Calu3 (cell line): Measurements from ENCODE around the gene NDST1. TPM values are rescaled to one million over a fixed set of nuclear protein-coding genes. Genes with fewer than 3 reads are reported as not detected.

Source experiments
- BruUV-seq: library from RNA; stranded (reverse); fragments of 400-500 nt; replicated peaks from 2 replicates; lab custom pipeline; 2021; lab: Mats Ljungman, UMichigan
- CTCF ChIA-PET: fragments of 300-600 bp; sonication (Branson Sonifier 250); formaldehyde crosslinking; loops from one replicate; lab custom pipeline; 2022; ENCODE audit warnings: antibody characterized with exemption; lab: Charles Lee
- DNase-seq: peaks from one replicate; pipeline ENCODE4 v3.0.0; 2022
- H3K27ac Mint-ChIP-seq: one replicate; pipeline ENCODE4 v1.8.0; 2022; ENCODE audit warnings: mixed read lengths; ENCODE audit not compliant: unreplicated experiment
- H3K27me3 Mint-ChIP-seq: one replicate; pipeline ENCODE4 v1.8.0; 2022; ENCODE audit warnings: mixed read lengths; ENCODE audit not compliant: unreplicated experiment
- H3K36me3 Mint-ChIP-seq: one replicate; pipeline ENCODE4 v1.8.0; 2022; ENCODE audit warnings: mild to moderate bottlenecking, moderate library complexity, mixed read lengths; ENCODE audit not compliant: insufficient read depth, unreplicated experiment
- H3K4me1 Mint-ChIP-seq: one replicate; pipeline ENCODE4 v1.8.0; 2022; ENCODE audit warnings: mild to moderate bottlenecking, low read depth, mixed read lengths; ENCODE audit not compliant: unreplicated experiment
- H3K4me3 Mint-ChIP-seq: one replicate; pipeline ENCODE4 v1.8.0; 2022; ENCODE audit warnings: mild to moderate bottlenecking, low read depth, moderate library complexity, mixed read lengths; ENCODE audit not compliant: unreplicated experiment
- H3K9me3 Mint-ChIP-seq: one replicate; pipeline ENCODE4 v1.8.0; 2022; ENCODE audit warnings: low read depth, mixed read lengths; ENCODE audit not compliant: unreplicated experiment
- intact Hi-C: fragments of 100-400 bp; cut with micrococcal nuclease; formaldehyde crosslinking; loops from one replicate; pipeline ENCODE4 v1.10.0; 2022; ENCODE audit not compliant: unreplicated experiment
- total RNA-seq: library from RNA; stranded (reverse); gene quantifications from 2 replicates; pipeline ENCODE4 v1.2.3, GENCODE V29; 2022
- TF ChIP-seq, protein P1 (sequence below): fragments of 200-600 bp; IDR thresholded peaks from one replicate; pipeline ENCODE4 v1.8.0; 2022; ENCODE audit warnings: antibody characterized with exemption; ENCODE audit not compliant: unreplicated experiment

Gene NDST1
- total RNA-seq, 1 experiment from 2014 or later = 72.6 TPM

DNA sequence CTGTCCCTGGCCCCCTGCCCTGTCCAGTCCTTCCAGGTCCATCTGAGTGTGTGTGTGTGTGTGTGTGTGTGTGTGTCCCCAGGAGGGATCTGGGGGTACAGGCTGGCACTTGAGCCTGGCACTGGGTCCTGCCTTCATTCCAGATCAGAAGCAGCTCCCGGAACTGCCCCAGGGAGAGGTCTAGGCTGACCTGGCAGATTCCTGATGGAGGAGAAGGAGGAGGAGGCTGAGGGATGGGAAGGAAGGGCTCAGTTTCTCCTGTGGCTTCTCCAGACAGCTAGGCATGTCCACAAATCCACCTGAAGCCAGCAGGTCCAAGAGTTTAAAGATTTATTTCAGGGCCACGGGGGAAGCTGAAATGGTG, 328 bp downstream of the NDST1 start:
- Mint-ChIP-seq H3K9me3 (no peaks in the 10 kb centered on the region), H3K4me1 (peaks cover 63% of the 10 kb centered on the region), H3K4me3 (no peak overlapping the region), H3K36me3 (peaks cover 18% of the 10 kb centered on the region), H3K27ac (peak overlapping the region; percentile 31), H3K27me3 (no peaks in the 10 kb centered on the region)
- intact Hi-C loops = no loop called here
- CTCF ChIA-PET = no interaction called here
- TF ChIP-seq, protein P1, sequence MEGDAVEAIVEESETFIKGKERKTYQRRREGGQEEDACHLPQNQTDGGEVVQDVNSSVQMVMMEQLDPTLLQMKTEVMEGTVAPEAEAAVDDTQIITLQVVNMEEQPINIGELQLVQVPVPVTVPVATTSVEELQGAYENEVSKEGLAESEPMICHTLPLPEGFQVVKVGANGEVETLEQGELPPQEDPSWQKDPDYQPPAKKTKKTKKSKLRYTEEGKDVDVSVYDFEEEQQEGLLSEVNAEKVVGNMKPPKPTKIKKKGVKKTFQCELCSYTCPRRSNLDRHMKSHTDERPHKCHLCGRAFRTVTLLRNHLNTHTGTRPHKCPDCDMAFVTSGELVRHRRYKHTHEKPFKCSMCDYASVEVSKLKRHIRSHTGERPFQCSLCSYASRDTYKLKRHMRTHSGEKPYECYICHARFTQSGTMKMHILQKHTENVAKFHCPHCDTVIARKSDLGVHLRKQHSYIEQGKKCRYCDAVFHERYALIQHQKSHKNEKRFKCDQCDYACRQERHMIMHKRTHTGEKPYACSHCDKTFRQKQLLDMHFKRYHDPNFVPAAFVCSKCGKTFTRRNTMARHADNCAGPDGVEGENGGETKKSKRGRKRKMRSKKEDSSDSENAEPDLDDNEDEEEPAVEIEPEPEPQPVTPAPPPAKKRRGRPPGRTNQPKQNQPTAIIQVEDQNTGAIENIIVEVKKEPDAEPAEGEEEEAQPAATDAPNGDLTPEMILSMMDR = no peak
- BruUV-seq = no TSS peak
- DNase-seq = no peak

- Mint-ChIP-seq H3K27ac (no peak overlapping the region), H3K4me3 (no peak overlapping the region)
- BruUV-seq = no TSS peak
Measured at GRCh38 chr5:150508828-150509227, 897 bp downstream of the NDST1 start.

GRCh38 chr5:150509992-150510391, 2.1 kb downstream of the NDST1 start:
- no peaks in the 10 kb centered on the region for H3K27me3 Mint-ChIP-seq
- peaks cover 26% of the 10 kb centered on the region for H3K36me3 Mint-ChIP-seq
- TF ChIP-seq, protein P1 = no peak
- H3K27ac Mint-ChIP-seq = no peak overlapping the region
- CTCF ChIA-PET = interaction anchor here (1.0 to 1.3 kb wide), 2 partner anchors 12 to 23 kb away, joined by 5 to 7 read pairs; no protein-coding TSS in a partner anchor
- H3K9me3 Mint-ChIP-seq = no peaks in the 10 kb centered on the region
- H3K4me3 Mint-ChIP-seq = no peak overlapping the region
- no peak for DNase-seq
- no TSS peak for BruUV-seq
- H3K4me1 Mint-ChIP-seq = peaks cover 62% of the 10 kb centered on the region
- intact Hi-C loops = no loop called here

More at GRCh38 chr5:150508828-150509227, 897 bp downstream of the NDST1 start:
- CTCF ChIA-PET = no interaction called here
- H3K27me3 Mint-ChIP-seq = no peaks in the 10 kb centered on the region
- H3K36me3 Mint-ChIP-seq = peaks cover 21% of the 10 kb centered on the region
- DNase-seq = no peak
- no peaks in the 10 kb centered on the region for H3K9me3 Mint-ChIP-seq
- TF ChIP-seq, protein P1 = no peak
- peaks cover 60% of the 10 kb centered on the region for H3K4me1 Mint-ChIP-seq
- intact Hi-C loops = no loop called here

GRCh38 chr5:150510460-150511263, 2.7 kb downstream of the NDST1 start:
- intact Hi-C loops = no loop called here
- TF ChIP-seq, protein P1 = no peak
- Mint-ChIP-seq H3K4me1 (peaks cover 69% of the 10 kb centered on the region), H3K36me3 (peaks cover 26% of the 10 kb centered on the region), H3K9me3 (no peaks in the 10 kb centered on the region), H3K27ac (peak overlapping the region; percentile 44), H3K4me3 (peak overlapping the region; percentile 39), H3K27me3 (no peaks in the 10 kb centered on the region)
- CTCF ChIA-PET = interaction anchor here (1.0 to 1.5 kb wide), 3 partner anchors 13 to 190 kb away, joined by 3 to 7 read pairs (median 5); partner anchors contain the start of gene RBM22
- DNase-seq = peak; percentile 46
- BruUV-seq = no TSS peak
